HepG2 (cell line): ENCODE results near the gene C20orf204. TPM values are rescaled to one million over a fixed set of nuclear protein-coding genes. Genes with fewer than 3 reads are reported as not detected.
A peak's percentile ranks its signal among the peaks of the same experiment; 100 is the strongest.

Experiments used
- FLYWCH1 ChIP-seq: sonication (generic); formaldehyde crosslinking; IDR thresholded peaks from 2 replicates; pipeline ENCODE4 v1.8.1; 2023; ENCODE audit warnings: mild to moderate bottlenecking, missing genetic modification reagents
- FOSL1 ChIP-seq: sonication (generic); formaldehyde crosslinking; IDR thresholded peaks from 2 replicates; pipeline ENCODE4 v1.9.0; 2021; ENCODE audit warnings: missing genetic modification reagents, borderline replicate concordance
- HIVEP1 ChIP-seq: sonication (generic); formaldehyde crosslinking; IDR thresholded peaks from 2 replicates; pipeline ENCODE4 v1.4.0; 2020; ENCODE audit warnings: mild to moderate bottlenecking, missing genetic modification reagents
- NFATC3 ChIP-seq: sonication (generic); formaldehyde crosslinking; IDR thresholded peaks from 2 replicates; pipeline ENCODE4 v1.5.1; 2020; ENCODE audit warnings: mild to moderate bottlenecking, missing genetic modification reagents
- SRSF1 ChIP-seq: fragments of 200-400 bp; formaldehyde crosslinking; optimal IDR thresholded peaks from 2 replicates; pipeline ENCODE3; 2017; ENCODE audit warnings: mild to moderate bottlenecking, low read depth, low read length, moderate library complexity
- TRIM24 ChIP-seq: sonication (generic); formaldehyde crosslinking; IDR thresholded peaks from 2 replicates; pipeline ENCODE4 v1.8.0; 2022; ENCODE audit warnings: mild to moderate bottlenecking, missing genetic modification reagents
- ZNF556 ChIP-seq: sonication (generic); formaldehyde crosslinking; IDR thresholded peaks from 2 replicates; pipeline ENCODE4 v1.4.0; 2020; ENCODE audit warnings: mild to moderate bottlenecking, missing genetic modification reagents, borderline replicate concordance
- ZNF766 ChIP-seq: sonication (generic); formaldehyde crosslinking; IDR thresholded peaks from 2 replicates; pipeline ENCODE4 v1.5.0; 2020; ENCODE audit warnings: missing genetic modification reagents, borderline replicate concordance
- polyA plus RNA-seq, 8 experiments: library from polyadenylated mRNA; depleted of rRNA in 3 of 8; stranded (reverse) in 7 of 8; unstranded in 1 of 8; fragments of >200 nt; fragmentation: Illumina TruSeq in 4 of 8; extraction: Trizol in 4 of 8; gene quantifications; 2 replicates each; pipeline versions ENCODE4 v1.2.1 to v1.2.3, GENCODE V29; 2011 to 2016; ENCODE audit warnings: low read depth in 4 of 8, missing spikeins in 1 of 8, mixed read lengths in 1 of 8; ENCODE audit not compliant: insufficient read depth in 1 of 8
- total RNA-seq, 5 experiments: library from RNA; depleted of rRNA; stranded (reverse); fragments of >200 nt; fragmentation: Illumina TruSeq; extraction: Trizol; gene quantifications; 2 replicates each; pipeline ENCODE4 v1.2.3, GENCODE V29; 2016; ENCODE audit warnings: low read depth in 1 of 5
- TF ChIP-seq, protein P1 (sequence below): sonication (generic); formaldehyde crosslinking; IDR thresholded peaks from 2 replicates; pipeline ENCODE4 v1.4.0; 2020; ENCODE audit warnings: missing genetic modification reagents
- TF ChIP-seq, protein P2 (sequence below): sonication (generic); formaldehyde crosslinking; IDR thresholded peaks from one replicate; pipeline ENCODE4 v1.5.1; 2020; ENCODE audit warnings: mild to moderate bottlenecking, missing genetic modification reagents; ENCODE audit errors: not compliant biosample characterization
- TF ChIP-seq, protein P3 (sequence below): sonication (generic); formaldehyde crosslinking; IDR thresholded peaks from 2 replicates; pipeline ENCODE4 v1.4.0; 2020; ENCODE audit warnings: low read depth, mild to moderate bottlenecking, missing genetic modification reagents

The C20orf204 gene
- total and polyA plus RNA-seq, 2 of the 13 experiments (the other 11 are each of a cell fraction or from before 2014, with no cell fraction given) = 22.1 to 80.0 TPM

DNA sequence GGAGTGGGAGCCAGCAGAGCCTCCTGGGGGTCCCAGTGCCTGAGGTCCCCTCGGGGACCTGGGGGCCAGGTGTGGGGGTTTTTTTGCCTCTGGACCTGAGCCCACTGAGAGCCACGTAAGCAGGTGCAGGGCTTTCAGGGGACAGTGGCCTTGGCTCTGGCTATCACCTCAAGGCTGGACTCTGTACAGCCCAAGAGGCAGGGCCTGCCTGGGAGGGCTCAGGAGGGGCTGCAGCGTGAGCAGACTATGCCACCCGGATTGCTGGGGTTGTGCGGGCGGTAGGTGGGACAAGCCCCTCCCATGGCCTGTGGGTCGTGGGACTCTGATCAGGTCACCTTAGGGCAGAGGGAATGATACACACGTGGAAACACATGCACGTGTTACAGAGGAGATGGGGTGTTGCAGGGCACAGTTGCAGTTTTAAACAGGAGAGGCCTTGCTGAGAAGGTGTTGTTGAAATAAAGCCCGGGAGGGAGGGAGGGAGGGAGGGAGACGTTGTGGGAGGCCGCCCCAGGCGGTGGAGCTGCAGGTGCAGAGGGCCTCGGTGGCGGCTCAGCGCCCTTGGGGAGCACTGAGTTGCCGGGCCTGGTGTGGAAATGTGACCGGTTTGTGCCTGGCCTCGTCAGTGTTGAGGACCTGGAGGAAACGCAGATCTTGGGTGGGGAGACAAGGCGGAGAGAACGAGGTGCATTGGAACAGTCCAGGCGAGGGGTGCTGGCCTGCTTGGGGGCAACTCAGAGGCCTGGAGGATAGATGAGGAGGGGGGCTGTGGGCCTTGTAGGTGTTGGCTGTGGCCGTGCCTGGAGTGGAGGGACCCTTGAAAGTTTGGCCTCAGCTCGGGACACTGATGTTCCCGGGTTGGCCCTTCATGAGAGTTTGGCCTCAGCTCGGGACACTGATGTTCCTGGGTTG is 29.3 kb downstream of the C20orf204 start (continued):
- TF ChIP-seq, protein P1, sequence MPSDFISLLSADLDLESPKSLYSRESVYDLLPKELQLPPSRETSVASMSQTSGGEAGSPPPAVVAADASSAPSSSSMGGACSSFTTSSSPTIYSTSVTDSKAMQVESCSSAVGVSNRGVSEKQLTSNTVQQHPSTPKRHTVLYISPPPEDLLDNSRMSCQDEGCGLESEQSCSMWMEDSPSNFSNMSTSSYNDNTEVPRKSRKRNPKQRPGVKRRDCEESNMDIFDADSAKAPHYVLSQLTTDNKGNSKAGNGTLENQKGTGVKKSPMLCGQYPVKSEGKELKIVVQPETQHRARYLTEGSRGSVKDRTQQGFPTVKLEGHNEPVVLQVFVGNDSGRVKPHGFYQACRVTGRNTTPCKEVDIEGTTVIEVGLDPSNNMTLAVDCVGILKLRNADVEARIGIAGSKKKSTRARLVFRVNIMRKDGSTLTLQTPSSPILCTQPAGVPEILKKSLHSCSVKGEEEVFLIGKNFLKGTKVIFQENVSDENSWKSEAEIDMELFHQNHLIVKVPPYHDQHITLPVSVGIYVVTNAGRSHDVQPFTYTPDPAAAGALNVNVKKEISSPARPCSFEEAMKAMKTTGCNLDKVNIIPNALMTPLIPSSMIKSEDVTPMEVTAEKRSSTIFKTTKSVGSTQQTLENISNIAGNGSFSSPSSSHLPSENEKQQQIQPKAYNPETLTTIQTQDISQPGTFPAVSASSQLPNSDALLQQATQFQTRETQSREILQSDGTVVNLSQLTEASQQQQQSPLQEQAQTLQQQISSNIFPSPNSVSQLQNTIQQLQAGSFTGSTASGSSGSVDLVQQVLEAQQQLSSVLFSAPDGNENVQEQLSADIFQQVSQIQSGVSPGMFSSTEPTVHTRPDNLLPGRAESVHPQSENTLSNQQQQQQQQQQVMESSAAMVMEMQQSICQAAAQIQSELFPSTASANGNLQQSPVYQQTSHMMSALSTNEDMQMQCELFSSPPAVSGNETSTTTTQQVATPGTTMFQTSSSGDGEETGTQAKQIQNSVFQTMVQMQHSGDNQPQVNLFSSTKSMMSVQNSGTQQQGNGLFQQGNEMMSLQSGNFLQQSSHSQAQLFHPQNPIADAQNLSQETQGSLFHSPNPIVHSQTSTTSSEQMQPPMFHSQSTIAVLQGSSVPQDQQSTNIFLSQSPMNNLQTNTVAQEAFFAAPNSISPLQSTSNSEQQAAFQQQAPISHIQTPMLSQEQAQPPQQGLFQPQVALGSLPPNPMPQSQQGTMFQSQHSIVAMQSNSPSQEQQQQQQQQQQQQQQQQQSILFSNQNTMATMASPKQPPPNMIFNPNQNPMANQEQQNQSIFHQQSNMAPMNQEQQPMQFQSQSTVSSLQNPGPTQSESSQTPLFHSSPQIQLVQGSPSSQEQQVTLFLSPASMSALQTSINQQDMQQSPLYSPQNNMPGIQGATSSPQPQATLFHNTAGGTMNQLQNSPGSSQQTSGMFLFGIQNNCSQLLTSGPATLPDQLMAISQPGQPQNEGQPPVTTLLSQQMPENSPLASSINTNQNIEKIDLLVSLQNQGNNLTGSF (CRISPR knock-in tag) = no peak
- TF ChIP-seq ZNF766 (CRISPR knock-in tag) (no peak), TRIM24 (CRISPR knock-in tag) (peak; percentile 53; the same call in 1 of the 2 replicates), HIVEP1 (CRISPR knock-in tag) (peak; percentile 47), ZNF556 (peak; percentile 80; the same call in 1 of the 2 replicates), SRSF1 (no peak), NFATC3 (CRISPR knock-in tag) (peak; percentile 79; the same call in 1 of the 2 replicates), FLYWCH1 (no peak), FOSL1 (CRISPR knock-in tag) (no peak)
- TF ChIP-seq, protein P2, sequence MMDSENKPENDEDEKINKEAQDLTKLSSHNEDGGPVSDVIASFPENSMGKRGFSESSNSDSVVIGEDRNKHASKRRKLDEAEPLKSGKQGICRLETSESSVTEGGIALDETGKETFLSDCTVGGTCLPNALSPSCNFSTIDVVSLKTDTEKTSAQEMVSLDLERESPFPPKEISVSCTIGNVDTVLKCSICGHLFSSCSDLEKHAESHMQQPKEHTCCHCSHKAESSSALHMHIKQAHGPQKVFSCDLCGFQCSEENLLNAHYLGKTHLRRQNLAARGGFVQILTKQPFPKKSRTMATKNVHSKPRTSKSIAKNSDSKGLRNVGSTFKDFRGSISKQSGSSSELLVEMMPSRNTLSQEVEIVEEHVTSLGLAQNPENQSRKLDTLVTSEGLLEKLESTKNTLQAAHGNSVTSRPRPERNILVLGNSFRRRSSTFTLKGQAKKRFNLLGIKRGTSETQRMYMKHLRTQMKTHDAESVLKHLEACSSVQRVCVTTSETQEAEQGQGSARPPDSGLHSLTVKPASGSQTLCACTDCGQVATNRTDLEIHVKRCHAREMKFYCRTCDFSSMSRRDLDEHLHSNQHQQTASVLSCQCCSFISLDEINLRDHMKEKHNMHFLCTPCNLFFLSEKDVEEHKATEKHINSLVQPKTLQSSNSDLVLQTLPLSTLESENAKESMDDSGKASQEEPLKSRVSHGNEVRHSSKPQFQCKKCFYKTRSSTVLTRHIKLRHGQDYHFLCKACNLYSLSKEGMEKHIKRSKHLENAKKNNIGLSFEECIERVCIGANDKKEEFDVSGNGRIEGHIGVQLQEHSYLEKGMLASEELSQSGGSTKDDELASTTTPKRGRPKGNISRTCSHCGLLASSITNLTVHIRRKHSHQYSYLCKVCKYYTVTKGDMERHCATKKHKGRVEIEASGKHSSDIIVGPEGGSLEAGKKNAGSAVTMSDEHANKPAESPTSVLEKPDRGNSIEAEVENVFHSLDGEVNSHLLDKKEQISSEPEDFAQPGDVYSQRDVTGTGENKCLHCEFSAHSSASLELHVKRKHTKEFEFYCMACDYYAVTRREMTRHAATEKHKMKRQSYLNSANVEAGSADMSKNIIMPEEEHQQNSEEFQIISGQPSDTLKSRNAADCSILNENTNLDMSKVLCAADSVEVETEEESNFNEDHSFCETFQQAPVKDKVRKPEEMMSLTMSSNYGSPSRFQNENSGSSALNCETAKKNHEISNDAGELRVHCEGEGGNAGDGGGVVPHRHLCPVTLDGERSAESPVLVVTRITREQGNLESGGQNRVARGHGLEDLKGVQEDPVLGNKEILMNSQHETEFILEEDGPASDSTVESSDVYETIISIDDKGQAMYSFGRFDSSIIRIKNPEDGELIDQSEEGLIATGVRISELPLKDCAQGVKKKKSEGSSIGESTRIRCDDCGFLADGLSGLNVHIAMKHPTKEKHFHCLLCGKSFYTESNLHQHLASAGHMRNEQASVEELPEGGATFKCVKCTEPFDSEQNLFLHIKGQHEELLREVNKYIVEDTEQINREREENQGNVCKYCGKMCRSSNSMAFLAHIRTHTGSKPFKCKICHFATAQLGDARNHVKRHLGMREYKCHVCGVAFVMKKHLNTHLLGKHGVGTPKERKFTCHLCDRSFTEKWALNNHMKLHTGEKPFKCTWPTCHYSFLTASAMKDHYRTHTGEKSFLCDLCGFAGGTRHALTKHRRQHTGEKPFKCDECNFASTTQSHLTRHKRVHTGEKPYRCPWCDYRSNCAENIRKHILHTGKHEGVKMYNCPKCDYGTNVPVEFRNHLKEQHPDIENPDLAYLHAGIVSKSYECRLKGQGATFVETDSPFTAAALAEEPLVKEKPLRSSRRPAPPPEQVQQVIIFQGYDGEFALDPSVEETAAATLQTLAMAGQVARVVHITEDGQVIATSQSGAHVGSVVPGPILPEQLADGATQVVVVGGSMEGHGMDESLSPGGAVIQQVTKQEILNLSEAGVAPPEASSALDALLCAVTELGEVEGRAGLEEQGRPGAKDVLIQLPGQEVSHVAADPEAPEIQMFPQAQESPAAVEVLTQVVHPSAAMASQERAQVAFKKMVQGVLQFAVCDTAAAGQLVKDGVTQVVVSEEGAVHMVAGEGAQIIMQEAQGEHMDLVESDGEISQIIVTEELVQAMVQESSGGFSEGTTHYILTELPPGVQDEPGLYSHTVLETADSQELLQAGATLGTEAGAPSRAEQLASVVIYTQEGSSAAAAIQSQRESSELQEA (CRISPR knock-in tag) = peak; percentile 86
- TF ChIP-seq, protein P3, sequence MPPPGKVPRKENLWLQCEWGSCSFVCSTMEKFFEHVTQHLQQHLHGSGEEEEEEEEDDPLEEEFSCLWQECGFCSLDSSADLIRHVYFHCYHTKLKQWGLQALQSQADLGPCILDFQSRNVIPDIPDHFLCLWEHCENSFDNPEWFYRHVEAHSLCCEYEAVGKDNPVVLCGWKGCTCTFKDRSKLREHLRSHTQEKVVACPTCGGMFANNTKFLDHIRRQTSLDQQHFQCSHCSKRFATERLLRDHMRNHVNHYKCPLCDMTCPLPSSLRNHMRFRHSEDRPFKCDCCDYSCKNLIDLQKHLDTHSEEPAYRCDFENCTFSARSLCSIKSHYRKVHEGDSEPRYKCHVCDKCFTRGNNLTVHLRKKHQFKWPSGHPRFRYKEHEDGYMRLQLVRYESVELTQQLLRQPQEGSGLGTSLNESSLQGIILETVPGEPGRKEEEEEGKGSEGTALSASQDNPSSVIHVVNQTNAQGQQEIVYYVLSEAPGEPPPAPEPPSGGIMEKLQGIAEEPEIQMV = peak; percentile 57; the same call in 1 of the 2 replicates
